ENCODE data around the gene CEBPZOS.
"Not testable (repeated sequence)": the region's sequence is repeated elsewhere in the genome, so short reads cannot be mapped to it uniquely, and the experiment has no call there.

Gene CEBPZOS

DNA sequence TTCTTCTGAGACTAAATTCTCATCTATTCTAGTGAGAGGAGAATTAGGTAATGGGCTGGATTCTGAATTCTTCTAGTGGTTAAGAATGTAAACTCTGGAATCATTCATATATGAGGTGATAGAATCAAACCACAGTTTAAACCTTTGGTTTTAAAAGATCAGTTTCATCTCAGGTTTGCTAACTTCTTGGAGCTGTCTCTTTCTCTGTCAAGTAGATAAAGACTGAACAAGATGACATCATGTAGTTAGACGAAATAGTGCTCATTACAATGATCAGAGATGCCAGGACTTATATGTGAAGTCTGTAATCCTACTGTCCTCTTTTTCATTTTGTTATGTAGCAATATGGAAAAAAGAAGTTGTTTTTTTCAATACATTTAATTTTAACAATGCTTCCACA lies 4.9 kb downstream of the CEBPZOS start:
- DNase-seq (ENCODE audit: low spot score in 2 of 2) (no peak), ATAC-seq (replicated peaks; ENCODE audit: extremely low read depth, poor library complexity, severe bottlenecking) (no peak)
- Mint-ChIP-seq H3K4me1 (peaks cover 24% of the 10 kb centered on the region), H3K4me3 (no peak overlapping the region), H3K36me3 (ENCODE audit: insufficient read depth) (peaks cover 47% of the 10 kb centered on the region), H3K27me3 (no peaks in the 10 kb centered on the region), H3K27ac (ENCODE audit: low read depth) (peak overlapping the region; percentile 13), H3K9me3 (no peaks in the 10 kb centered on the region)

DNA sequence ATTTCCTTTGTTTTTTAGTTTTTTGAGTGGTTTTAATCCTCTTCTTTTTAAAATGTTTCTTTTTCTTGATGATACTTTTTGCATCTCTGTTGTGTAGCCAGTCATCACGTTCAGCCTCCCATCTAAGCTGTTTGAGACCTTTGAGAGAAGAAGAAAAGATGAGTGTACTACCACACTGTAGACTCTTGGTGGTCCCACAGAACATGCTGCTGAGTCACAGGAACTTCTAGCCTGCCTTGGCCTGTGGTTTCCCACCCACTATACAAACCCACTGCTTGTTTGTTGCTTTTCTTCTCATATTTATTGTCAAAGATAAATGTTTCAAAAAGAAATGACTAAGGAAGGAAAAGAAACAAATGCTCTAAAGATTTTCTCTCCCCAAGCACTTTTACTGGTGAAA lies 5.5 kb downstream of the CEBPZOS start:
- H3K36me3 Mint-ChIP-seq (ENCODE audit: insufficient read depth), result peaks cover 44% of the 10 kb centered on the region

DNA sequence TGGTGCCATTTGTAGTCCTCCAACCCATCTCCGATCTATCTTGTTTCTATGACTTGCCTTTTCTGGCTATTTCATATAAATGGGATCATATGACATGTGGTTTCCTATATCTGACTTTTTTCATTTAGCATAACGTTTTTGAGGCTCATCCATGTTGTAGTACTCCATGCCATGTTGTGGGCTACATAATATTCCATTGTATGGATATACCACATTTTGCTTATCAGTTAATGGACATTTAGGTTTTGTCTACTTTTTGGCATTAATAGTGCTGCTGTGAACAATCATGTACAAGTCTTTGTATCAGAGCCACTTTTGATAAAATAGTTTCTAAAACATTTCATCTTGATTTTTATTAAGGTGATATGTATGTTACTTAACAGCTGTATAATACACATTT lies 7.4 kb downstream of the CEBPZOS start:
- DNase-seq (ENCODE audit: low spot score in 2 of 2) (no peak), ATAC-seq (replicated peaks; ENCODE audit: extremely low read depth, poor library complexity, severe bottlenecking) (no peak)
- Mint-ChIP-seq H3K27me3 (no peaks in the 10 kb centered on the region), H3K27ac (ENCODE audit: low read depth) (no peak overlapping the region), H3K9me3 (no peaks in the 10 kb centered on the region), H3K4me3 (no peak overlapping the region), H3K4me1 (peaks cover 24% of the 10 kb centered on the region), H3K36me3 (ENCODE audit: insufficient read depth) (peaks cover 54% of the 10 kb centered on the region)

More for the DNA sequence above, 5.5 kb downstream of the CEBPZOS start:
- Mint-ChIP-seq H3K27ac (ENCODE audit: low read depth) (peak overlapping the region; percentile 13), H3K4me3 (no peak overlapping the region), H3K9me3 (no peaks in the 10 kb centered on the region), H3K27me3 (no peaks in the 10 kb centered on the region), H3K4me1 (peaks cover 20% of the 10 kb centered on the region)
- DNase-seq (ENCODE audit: low spot score in 2 of 2) (no peak), ATAC-seq (replicated peaks; ENCODE audit: extremely low read depth, poor library complexity, severe bottlenecking) (peak; percentile 87)

DNA sequence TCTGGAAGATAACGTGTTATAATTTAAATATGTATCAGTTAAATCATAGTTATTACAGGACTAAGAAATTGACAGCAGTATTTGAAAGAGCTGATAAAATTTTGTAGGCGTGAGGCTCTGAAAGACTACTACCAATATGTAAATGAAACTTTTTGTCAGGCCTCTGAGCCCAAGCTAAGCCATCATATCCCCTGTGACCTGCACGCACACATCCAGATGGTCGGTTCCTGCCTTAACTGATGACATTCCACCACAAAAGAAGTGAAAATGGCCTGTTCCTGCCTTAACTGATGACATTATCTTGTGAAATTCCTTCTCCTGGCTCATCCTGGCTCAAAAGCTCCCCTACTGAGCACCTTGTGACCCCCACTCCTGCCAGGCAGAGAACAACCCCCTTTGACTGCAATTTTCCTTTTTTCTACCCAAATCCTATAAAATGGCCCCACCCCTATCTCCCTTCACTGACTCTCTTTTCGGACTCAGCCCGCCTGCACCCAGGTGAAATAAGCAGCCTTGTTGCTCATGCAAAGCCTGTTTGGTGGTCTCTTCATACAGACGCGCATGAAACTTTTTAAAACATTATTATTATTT lies 8.9 kb downstream of the CEBPZOS start:
- DNase-seq (ENCODE audit: low spot score in 2 of 2); H3K4me3 Mint-ChIP-seq; H3K27me3 Mint-ChIP-seq; H3K9me3 Mint-ChIP-seq; H3K27ac Mint-ChIP-seq (ENCODE audit: low read depth); ATAC-seq (replicated peaks; ENCODE audit: extremely low read depth, poor library complexity, severe bottlenecking): not testable (repeated sequence)
- Mint-ChIP-seq H3K4me1 (peaks cover 18% of the 10 kb centered on the region), H3K36me3 (ENCODE audit: insufficient read depth) (peaks cover 64% of the 10 kb centered on the region)

DNA sequence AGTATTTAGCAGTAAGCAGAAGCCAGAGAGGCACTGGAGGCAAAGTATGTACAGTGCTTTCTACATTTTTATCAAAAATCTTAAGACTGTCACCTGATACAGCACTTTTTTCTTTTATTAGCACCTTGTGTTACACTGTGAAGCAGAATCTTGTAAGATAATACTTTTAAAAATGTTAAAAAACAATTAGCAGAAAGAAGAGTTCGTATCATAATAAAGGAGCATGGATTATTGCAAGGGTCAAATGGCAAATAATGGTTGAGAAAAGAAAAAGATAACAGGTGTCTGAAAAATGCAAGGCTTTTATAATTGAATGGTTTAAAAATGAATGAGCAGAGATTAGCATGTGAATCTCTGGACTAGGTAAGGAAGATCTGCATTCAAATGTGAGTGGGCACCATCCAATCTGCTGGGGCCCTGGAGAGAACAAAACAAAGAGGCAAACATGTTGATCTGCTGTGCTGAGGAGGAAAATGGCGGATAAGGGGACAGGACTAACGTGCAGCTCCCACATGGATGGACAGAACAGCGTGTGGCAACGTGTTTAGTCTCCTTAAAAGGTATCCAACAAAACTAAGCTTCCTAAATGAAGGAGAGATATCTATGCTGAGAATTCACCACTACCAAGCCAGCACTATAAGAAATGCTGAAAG lies 9.5 kb downstream of the CEBPZOS start:
- peaks cover 9% of the 10 kb centered on the region for H3K9me3 Mint-ChIP-seq
- no peak overlapping the region for H3K27ac Mint-ChIP-seq (ENCODE audit: low read depth)

DNA sequence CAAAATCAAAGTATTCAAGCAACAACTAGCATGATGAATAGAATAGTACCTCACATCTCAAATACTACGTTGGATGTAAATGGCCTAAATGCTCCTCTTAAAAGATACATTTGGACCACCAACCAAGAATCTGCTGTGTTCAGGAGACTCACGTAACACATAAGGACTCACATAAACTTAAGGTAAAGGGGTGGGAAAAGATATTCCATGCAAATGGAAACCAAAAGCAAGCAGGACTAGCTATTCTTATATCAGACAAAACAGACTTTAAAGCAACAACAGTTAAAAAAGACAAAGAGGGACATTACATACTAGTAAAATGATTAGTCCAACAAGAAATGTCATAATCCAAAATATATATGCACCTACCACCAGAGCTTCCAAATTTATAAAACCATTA lies 10.5 kb downstream of the CEBPZOS start:
- H3K4me1 Mint-ChIP-seq, result peaks cover 15% of the 10 kb centered on the region
- peaks cover 73% of the 10 kb centered on the region for H3K36me3 Mint-ChIP-seq (ENCODE audit: insufficient read depth)
- not testable (repeated sequence) for H3K27me3 Mint-ChIP-seq; H3K9me3 Mint-ChIP-seq; H3K27ac Mint-ChIP-seq (ENCODE audit: low read depth); ATAC-seq (replicated peaks; ENCODE audit: extremely low read depth, poor library complexity, severe bottlenecking); H3K4me3 Mint-ChIP-seq; DNase-seq (ENCODE audit: low spot score in 2 of 2)

More for the DNA sequence above, 9.5 kb downstream of the CEBPZOS start:
- no peaks in the 10 kb centered on the region for H3K27me3 Mint-ChIP-seq
- H3K36me3 Mint-ChIP-seq (ENCODE audit: insufficient read depth), result peaks cover 65% of the 10 kb centered on the region
- H3K4me1 Mint-ChIP-seq, result peaks cover 18% of the 10 kb centered on the region
- H3K4me3 Mint-ChIP-seq, result no peak overlapping the region
- DNase-seq (ENCODE audit: low spot score in 2 of 2) (no peak), ATAC-seq (replicated peaks; ENCODE audit: extremely low read depth, poor library complexity, severe bottlenecking) (no peak)

DNA sequence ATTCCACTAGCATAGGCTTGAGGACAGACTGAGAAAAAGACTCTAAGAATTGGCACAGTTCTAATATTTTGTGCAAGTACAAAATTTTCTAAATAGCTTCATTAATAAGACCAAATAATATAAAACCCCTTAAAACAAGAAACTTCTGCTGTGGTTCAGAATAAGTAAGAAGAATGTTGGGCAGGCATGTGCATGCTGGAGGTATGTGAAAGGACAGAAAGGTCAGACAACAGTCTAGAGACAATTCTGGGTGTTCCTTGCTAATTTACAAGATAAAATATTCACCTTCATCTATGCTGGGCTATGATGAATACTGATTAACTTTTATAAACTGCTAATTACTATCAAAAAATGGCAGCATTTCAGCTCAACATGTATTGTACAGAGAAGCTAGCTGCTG lies 14.9 kb downstream of the CEBPZOS start:
- no peak for DNase-seq (ENCODE audit: low spot score in 2 of 2)
- H3K4me1 Mint-ChIP-seq, result peaks cover 11% of the 10 kb centered on the region
- H3K4me3 Mint-ChIP-seq, result no peak overlapping the region
- peaks cover 9% of the 10 kb centered on the region for H3K9me3 Mint-ChIP-seq
- H3K27ac Mint-ChIP-seq (ENCODE audit: low read depth), result no peak overlapping the region
- no peaks in the 10 kb centered on the region for H3K27me3 Mint-ChIP-seq
- ATAC-seq (replicated peaks; ENCODE audit: extremely low read depth, poor library complexity, severe bottlenecking), result no peak
- H3K36me3 Mint-ChIP-seq (ENCODE audit: insufficient read depth), result peaks cover 71% of the 10 kb centered on the region

DNA sequence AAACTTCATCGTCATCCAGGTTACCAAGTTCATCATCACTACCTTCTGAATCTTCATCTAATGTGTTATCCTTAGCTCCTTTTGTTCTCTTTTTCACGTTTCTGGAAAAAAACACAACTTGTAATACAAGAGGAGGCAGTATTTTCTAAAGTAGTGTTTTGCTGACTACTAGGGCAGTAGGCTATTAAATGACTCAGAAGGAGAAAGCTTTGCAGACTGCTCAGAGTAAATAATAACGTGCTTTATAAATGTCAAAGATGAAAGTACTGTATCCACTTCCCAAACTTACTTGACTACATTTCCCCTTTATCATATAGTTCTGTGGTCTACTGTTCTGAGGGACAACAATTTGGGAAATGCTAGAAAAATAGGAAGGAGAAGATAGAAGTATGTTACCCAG lies 15.6 kb downstream of the CEBPZOS start:
- DNase-seq (ENCODE audit: low spot score in 2 of 2) (no peak), ATAC-seq (replicated peaks; ENCODE audit: extremely low read depth, poor library complexity, severe bottlenecking) (no peak)
- Mint-ChIP-seq H3K4me3 (no peak overlapping the region), H3K9me3 (peaks cover 9% of the 10 kb centered on the region), H3K36me3 (ENCODE audit: insufficient read depth) (peaks cover 72% of the 10 kb centered on the region), H3K27ac (ENCODE audit: low read depth) (no peak overlapping the region), H3K27me3 (no peaks in the 10 kb centered on the region), H3K4me1 (peaks cover 11% of the 10 kb centered on the region)

DNA sequence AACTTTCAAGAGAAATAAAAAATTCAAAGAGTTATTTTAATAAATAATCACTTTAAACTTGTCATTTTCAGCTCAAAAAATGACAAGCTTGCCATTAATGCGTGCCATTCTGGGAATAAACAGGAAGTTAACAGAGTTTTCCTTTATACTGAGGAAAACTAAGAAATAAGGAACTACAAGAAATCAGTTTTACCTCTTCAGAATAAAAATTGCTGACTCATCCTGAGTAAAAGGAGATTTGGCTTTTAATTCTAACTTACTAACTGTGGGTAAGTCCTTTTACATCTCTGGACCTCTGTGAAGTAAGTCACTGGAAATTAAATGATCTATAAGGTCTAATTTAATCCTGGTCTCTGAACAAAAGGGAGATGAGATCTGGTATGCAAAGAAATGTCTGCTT lies 19.0 kb downstream of the CEBPZOS start:
- DNase-seq (ENCODE audit: low spot score in 2 of 2) (no peak), ATAC-seq (replicated peaks; ENCODE audit: extremely low read depth, poor library complexity, severe bottlenecking) (no peak)
- H3K4me3 Mint-ChIP-seq, result no peak overlapping the region
- H3K4me1 Mint-ChIP-seq, result no peaks in the 10 kb centered on the region
- no peak overlapping the region for H3K27ac Mint-ChIP-seq (ENCODE audit: low read depth)
- peaks cover 63% of the 10 kb centered on the region for H3K36me3 Mint-ChIP-seq (ENCODE audit: insufficient read depth)
- H3K27me3 Mint-ChIP-seq, result no peaks in the 10 kb centered on the region
- no peaks in the 10 kb centered on the region for H3K9me3 Mint-ChIP-seq

DNA sequence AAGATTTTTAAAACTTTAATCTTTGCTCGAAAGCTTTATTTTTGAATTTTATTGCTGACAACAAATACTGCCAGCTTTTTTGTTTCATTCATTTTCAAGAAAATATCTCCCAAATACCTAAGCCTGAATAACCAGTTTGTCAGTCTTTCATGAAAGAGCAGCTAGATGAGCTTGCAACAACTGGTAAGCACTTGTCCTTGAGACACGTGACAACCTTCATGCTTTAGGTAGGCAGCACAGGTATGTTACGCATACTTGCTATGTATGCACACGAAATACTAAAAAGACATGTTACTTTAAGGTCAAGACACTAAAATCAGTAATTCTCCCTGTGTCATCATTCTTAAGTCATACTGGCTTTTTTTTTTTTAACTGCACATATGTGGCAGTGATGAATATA lies 22.8 kb downstream of the CEBPZOS start:
- ATAC-seq (replicated peaks; ENCODE audit: extremely low read depth, poor library complexity, severe bottlenecking) (no peak), DNase-seq (ENCODE audit: low spot score in 2 of 2) (no peak)
- no peaks in the 10 kb centered on the region for H3K9me3 Mint-ChIP-seq
- H3K36me3 Mint-ChIP-seq (ENCODE audit: insufficient read depth), result peaks cover 56% of the 10 kb centered on the region
- peaks cover 11% of the 10 kb centered on the region for H3K4me1 Mint-ChIP-seq
- H3K4me3 Mint-ChIP-seq, result no peak overlapping the region
- no peak overlapping the region for H3K27ac Mint-ChIP-seq (ENCODE audit: low read depth)
- H3K27me3 Mint-ChIP-seq, result no peaks in the 10 kb centered on the region

DNA sequence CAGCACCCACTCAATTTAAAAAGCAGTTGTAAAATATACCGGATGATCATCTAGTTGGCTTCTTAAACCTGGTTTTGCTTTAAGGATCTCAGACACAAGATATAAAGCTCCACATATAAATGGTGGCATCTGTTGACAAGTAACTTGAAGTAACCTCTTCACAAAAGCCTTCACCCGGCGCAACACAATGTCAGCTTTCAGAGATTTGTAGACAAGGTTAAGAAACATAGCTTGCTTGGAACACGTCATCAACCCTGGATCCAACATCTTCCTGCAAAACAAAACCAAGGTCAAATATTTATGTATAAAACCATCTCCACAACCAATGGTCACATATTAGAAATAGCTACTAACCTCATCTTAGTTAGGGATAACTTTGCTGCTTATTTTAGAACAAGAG lies 26.8 kb downstream of the CEBPZOS start:
- no peak overlapping the region for H3K27ac Mint-ChIP-seq (ENCODE audit: low read depth)
- H3K36me3 Mint-ChIP-seq (ENCODE audit: insufficient read depth), result peaks cover 51% of the 10 kb centered on the region
- peaks cover 38% of the 10 kb centered on the region for H3K4me1 Mint-ChIP-seq
- no peaks in the 10 kb centered on the region for H3K9me3 Mint-ChIP-seq
- H3K27me3 Mint-ChIP-seq, result no peaks in the 10 kb centered on the region
- ATAC-seq (replicated peaks; ENCODE audit: extremely low read depth, poor library complexity, severe bottlenecking), result no peak
- DNase-seq (ENCODE audit: low spot score in 2 of 2), result no peak
- no peak overlapping the region for H3K4me3 Mint-ChIP-seq

DNA sequence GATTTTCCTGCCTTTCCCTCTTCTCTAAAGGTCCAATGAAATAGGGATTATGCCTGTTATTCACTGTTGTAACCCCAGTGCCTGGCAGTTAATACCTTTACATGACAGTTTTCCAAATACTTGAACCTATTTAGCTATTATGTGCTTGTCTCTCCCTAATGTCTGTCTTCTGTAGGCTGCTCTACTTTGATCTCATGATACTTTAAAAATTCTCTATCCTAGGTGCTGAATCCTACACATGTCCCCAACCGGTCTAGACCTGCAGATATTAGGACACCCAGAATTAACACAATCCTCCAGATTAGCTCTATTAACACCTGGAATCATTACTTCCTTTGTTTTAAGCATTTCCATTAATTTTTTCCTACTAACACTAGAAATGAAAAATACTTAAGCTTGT lies 27.8 kb downstream of the CEBPZOS start:
- no peaks in the 10 kb centered on the region for H3K9me3 Mint-ChIP-seq
- peaks cover 43% of the 10 kb centered on the region for H3K4me1 Mint-ChIP-seq
- H3K4me3 Mint-ChIP-seq, result no peak overlapping the region
- H3K36me3 Mint-ChIP-seq (ENCODE audit: insufficient read depth), result peaks cover 47% of the 10 kb centered on the region
- H3K27ac Mint-ChIP-seq (ENCODE audit: low read depth), result no peak overlapping the region
- H3K27me3 Mint-ChIP-seq, result no peaks in the 10 kb centered on the region
- DNase-seq (ENCODE audit: low spot score in 2 of 2), result no peak
- ATAC-seq (replicated peaks; ENCODE audit: extremely low read depth, poor library complexity, severe bottlenecking), result no peak

DNA sequence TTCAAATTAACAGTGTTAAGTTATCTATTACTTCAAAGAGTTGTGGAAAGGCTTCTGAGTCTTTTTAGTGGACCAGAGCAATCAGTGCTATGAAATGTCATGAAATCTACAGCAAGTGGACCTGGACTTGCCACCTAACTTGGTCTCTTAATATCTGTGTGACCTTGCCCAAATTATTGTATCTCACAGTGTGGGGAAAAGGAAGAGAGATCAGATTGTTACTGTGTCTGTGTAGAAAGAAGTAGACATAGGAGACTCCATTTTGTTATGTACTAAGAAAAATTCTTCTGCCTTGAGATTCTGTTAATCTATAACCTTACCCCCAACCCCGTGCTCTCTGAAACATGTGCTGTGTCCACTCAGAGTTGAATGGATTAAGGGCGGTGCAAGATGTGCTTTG lies 28.8 kb downstream of the CEBPZOS start:
- Mint-ChIP-seq H3K36me3 (ENCODE audit: insufficient read depth) (peaks cover 44% of the 10 kb centered on the region), H3K4me1 (peaks cover 48% of the 10 kb centered on the region)
- DNase-seq (ENCODE audit: low spot score in 2 of 2); H3K27me3 Mint-ChIP-seq; H3K9me3 Mint-ChIP-seq; ATAC-seq (replicated peaks; ENCODE audit: extremely low read depth, poor library complexity, severe bottlenecking); H3K27ac Mint-ChIP-seq (ENCODE audit: low read depth); H3K4me3 Mint-ChIP-seq: not testable (repeated sequence)
